Hypothalamus (tissue), 51 donors: Measurements from ENCODE around the gene NTN5.
A peak's percentile ranks its signal among the peaks of the same experiment; 100 is the strongest.
"Not testable (repeated sequence)": the region's sequence is repeated elsewhere in the genome, so short reads cannot be mapped to it uniquely, and the experiment has no call there.

ENCODE experiments used
- DNase-seq, 51 donors: peaks; one replicate each; lab custom pipeline; 2025; lab: John Stamatoyannopoulos, UW

Gene NTN5

GRCh38 chr19:48672994-48673393, at the start of gene NTN5:
Gene NTN5, minus strand, starts transcription at chr19:48673017. Its CDS starts 2,031 bp downstream, at chr19:48670986.
- no peak for DNase-seq

DNA sequence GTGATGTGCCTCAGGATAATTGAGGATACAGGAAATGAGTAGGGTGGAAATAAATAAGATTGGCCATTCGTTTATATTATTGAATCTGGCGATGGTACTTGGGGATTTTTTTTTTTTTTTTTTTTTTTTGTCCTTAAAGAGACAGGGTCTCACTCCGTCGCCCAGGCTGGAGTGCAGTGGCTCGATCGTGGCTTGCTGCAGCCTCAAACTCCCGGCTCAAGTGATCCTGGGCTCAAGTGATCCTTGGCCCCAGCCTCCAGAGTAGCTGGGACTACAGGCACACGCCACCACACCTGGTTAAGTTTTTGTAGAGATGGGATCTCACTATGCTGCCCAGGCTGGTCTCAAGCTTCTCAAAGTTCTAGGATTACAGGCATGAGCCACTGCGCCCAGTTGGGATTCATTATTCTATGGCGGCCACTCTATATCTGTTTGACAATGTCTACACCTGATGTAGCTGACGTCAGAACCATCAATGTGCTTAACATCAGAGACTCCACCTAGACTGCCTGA, 49.4 kb upstream of the NTN5 start:
- DNase-seq, result no peak

DNA sequence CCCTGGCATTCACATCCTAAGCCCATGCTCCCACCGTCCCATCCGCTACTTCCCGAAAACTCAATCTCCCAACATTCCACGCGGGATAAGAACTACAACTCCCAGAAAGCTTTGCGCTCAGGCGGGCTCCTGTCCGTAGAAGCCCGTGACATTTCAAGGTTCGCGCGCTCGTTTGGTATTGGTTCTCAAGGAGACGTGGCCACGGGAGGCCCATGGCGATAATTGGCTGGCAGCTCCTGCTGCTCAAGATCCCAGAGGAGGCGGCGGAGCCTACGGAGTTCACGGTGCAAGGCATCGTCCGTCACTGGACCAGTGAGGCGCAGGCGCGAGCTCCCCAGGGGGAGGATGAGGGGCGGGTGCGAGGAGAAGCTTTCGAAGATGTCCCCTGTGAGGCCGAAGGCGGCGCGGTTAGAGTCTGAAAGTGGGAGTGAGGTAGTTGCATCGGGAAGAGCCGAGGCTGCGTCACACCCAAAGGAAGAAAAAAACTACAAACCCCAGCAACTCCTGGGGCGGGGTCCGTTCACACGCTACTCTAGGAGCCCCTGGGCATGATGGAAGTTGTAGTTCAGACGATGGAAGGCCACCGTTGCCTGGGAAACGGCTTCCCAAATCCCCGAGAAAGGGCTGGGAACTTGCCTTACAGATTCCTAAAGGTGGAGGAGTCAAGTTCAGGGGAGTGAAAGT, 47.9 kb upstream of the NTN5 start:
- peak; percentile 60 to 100 (median 97) for DNase-seq

- no peak for DNase-seq
Measured at GRCh38 chr19:48720251-48720612, 47.4 kb upstream of the NTN5 start.

DNA sequence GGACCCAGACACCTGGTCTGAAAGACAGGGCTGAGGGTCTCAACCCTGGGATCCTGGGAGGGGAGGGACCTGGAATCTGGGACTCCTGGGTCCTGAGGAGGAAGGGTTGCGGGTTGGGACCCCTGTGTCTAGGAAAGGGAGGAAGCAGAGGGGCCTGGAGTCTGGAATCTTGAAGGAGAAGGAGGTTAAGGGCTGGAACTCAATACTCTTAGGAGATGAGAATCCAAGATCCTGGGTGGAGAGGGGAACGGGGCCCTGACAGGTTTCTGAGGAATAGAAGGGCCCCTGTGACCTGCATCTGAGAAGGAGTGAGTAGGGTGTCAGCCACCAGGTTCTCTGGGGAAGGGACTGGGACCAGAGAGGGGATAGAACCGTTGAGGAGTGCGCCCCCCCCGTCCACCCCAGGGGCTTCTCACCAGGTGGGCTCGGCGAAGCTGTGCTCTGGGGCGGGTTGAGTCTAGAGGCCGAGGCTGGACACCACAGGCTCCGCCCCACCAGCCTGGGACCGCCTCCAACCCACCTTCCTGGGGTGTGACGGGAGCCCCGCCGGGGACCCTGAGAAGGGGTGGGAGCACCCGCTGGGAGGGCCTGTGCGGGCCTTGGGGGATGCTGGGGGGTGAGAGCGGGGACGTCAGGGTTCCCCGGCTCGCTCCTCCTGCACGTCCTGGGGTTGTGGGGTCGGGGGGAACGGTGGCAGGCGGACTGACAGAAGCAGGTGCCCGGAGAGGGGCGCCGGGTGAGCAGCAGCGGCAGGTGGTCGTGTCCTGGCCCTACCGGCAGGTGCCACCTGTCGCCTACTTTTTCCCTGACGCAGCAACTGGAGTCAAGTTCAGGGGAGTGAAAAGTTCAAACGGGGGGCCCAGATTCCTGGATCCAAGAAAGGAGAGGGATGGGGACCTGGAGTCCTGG, 46.7 kb upstream of the NTN5 start, which contains the start of gene MAMSTR:
Gene MAMSTR, minus strand, starts transcription at position 463 of the 909 bp plus-strand sequence. CDS start 694 bp downstream, outside the sequence.
- no peak for DNase-seq

DNA sequence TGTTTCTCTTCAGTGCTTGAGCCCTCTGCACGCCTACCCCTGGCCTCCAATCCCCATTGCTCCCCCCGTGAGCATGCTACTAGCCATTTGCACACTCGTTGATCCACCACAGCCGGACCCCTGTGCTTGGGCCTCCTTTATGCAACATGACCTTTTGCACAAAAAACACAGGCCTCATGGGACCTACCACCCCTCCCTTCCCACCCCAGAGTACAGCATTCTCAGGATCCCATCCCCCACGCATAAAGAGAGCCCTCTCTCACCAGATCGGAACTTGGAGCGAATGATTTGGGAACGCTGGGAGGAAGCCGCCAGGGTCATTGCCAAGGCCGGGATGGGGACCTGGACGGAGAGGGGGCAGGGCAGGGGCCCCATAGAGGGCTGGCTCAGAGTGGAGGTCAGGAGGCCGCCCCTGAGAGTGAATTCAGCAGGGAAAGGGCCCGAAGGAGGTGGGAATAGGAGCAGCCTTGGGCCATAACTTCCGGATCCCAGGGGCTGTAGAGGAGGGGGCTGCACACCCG, 46.0 kb upstream of the NTN5 start:
- DNase-seq, result no peak

DNA sequence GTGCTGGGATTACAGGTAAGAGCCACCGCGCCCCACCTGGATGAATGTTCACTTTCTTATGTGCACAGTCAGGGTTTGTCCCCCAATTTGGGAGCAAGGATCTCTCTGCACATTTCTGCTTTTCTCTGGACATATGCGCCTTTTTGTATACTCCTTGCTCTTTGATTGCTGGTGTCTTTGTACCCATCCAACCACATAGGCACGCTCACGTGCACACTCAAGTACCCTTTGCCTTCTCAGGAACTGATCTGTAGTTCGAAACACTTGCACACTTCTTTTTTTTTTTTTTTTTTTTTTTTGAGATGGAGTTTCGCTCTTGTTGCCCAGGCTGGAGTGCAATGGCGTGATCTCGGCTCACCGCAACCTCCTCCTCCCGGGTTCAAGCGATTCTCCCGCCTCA, 45.3 kb upstream of the NTN5 start:
- not testable (repeated sequence) for DNase-seq

DNA sequence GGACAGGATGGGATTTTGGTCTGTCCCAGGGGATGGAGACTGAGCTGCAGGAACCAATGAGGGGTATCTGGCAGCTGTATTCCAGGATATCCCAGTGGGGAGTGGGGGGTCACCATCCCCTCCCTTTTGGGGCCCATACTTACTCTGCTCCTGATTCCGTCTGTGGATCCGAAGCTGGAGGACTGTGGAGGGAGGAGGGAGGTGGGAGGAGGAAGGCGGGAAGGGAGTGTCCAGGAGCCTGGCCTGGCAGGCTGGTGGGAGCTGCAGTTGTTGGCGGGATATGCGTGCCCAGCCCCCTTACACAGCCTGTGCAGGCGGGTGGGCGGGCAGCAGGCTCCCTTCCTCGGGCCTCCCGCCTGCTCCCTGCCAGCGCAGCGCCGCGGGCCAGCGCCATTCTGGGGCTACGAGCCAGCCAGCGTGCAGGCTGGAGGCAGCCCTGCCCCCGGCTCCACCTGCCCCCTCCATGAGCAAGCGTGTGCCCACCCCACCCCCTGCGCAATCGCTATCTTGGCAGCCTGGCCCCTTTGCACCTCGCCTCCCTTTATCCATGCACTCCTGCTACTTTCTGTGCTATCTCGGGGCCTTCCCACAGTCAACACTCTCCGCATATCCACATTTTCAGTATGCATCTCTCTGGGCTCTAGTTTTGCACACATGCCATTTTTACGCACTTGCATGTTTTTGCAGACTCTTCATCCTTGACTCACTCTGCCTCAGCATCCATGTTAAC, 43.9 kb upstream of the NTN5 start:
- peak in 40 of 51 donors; percentile 8 to 75 (median 48) for DNase-seq

DNA sequence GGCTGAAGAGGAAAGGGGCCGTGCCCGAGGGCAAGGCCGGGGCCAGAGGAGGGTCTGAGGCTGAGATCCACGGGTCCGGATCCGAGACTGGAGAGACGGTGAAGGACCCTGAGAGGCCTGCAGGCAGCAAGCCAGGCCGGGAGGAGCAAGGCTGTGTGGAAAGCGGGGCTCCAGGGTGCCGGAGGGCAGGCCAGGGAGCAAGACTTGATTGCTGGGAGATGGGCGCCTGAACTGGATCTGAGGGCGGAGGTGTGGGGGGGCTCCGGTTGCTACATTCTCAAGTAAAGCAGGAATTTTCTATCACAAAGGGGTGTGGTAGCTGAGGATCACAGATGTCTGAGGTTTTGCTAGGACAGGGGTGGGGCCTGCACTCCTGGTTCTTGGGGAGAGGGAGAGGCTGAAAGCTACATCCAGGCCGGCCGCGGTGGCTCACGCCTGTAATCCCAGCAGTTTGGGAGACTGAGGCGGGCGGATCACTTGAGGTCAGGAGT, 42.9 kb upstream of the NTN5 start:
- no peak for DNase-seq

DNA sequence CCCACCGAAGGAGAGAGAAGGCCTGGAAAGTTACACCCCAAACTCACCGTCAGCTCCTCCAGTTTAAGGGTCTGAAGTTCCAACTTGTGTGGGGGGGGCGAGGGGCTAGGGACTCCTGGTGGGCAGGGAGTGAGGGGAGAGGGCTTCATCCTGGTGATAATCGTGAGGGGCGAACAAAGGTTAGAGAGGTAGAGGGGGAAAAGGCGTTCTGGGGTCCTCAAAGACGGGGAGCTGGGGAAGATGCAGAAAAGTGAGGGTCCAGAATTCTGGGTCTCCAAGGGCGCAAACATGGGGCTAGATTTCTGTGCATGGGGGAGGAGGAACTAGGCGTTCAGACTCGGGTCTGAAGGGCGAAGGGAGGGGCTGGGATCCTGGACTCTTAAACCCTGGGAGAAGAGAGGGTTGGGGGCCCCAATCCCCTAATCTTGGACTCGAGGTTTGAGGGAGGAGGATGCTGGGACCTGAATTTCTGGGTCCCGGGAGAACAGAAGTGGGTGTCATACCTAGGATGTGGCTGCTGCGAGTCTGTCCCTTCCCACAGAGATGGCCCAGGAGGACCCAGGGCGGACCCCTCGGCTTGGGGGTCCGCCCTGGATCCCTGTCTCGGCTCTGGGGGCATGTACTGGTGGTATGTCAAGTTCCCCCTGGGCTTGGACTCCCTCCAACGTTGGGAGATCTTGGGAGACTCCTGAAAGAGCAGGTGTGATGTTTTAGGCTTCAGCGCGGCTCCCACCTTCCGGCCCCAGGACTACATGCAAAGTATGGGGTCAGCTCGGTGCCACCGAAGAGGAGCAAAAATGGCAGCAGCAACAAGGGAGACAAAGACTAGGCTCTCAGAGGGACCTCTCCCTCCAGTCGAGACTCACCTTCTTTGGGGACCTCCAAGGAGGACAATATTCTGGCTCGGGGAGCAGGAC, 42.2 kb upstream of the NTN5 start:
- peak in 2 of 51 donors; percentile 9 to 12 for DNase-seq

DNA sequence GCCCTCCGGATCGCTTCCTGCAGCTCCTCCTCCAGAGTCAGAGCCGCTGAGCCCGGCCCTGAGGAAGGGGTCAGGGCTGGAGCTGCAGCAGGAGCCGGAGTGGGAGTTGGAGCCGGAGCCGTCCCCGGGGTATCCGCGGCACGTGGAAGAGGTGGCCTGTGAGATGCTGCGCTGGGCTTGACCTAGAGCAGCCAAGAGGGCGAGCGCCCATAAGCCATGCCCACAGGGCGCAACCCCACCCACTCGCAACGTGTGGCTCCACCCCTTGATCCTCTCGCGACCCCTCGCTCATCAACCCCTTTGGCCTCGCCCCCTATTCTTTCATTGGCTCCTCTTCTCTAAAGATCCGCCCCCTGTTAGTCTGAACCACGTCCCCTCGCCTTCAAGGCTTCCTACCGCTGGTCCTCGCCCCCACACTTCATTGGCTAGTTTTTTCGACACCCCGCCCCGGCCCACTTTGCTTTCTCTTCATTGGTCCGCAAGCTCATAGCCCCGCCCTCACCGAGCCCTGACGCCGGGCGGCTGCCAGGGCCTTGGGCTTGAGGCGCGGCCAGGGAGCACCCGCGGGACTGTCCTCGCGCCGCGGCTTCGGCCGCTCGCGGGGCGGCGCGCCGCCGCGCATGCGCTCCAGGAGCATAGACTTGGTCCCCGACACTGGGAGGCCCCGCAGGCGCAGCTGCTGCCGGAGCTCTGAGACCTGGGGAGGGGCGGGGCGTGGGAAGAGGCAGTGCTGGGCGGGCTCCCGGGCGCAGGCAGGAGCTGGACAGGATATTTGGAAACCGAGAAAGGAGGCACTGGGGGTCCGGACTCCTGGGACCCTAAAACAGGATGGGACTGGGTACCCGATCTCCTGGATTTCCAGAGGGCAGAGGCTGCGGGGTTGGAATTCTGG, 41.3 kb upstream of the NTN5 start:
- peak; percentile 53 to 99 (median 98) for DNase-seq

DNA sequence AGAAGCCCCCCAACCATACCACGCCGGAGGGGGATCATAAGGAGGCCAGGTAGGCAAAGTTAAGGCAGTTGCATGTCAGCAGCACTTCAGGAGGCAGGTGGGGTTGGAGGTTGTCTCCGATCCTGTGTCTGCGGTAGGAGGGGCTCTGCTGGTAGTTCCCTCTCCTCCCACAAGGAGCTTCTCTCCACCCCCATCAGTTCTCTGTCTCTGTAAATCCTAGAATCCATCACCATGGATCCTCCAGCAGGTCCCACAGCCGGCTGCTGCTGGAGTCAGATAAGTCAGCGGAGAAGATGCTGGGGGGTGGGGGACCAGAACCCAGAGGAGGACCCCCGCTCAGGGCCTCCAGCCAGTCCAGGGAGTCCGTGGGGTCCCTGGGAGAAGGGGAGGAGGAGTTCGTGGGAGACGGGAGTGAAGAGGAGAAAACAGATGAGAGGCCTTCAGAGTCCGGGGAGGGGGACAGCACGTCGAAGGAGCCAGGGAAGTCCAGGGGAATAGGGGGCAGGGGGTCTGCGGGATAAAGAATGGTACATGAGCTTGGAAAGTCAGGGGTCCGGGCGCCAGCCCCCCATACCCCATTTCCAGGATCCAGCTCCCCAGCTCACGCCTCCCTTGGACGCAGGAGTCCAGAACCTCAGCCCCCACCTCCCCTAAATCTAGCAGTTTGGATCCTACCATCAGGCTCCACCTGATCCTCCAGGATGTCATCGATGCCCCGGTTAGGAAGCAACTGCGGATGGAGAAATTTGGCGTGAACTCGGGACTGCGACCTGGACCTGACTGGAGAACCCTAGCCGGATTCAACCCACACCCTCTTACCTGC, 40.4 kb upstream of the NTN5 start:
- DNase-seq, result peak in 3 of 51 donors; percentile 8 to 31 (median 12)

GRCh38 chr19:48711106-48711662, 38.4 kb upstream of the NTN5 start:
- DNase-seq, result no peak

GRCh38 chr19:48708471-48708870, 35.7 kb upstream of the NTN5 start:
- no peak for DNase-seq

- no peak for DNase-seq
Measured at GRCh38 chr19:48705431-48705830, 32.6 kb upstream of the NTN5 start.

DNA sequence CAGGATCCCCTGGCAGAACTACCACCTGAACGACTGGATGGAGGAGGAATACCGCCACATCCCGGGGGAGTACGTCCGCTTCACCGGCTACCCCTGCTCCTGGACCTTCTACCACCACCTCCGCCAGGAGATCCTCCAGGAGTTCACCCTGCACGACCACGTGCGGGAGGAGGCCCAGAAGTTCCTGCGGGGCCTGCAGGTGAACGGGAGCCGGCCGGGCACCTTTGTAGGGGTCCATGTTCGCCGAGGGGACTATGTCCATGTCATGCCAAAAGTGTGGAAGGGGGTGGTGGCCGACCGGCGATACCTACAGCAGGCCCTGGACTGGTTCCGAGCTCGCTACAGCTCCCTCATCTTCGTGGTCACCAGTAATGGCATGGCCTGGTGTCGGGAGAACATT, 30.5 kb upstream of the NTN5 start:
- DNase-seq, result no peak

- DNase-seq, result no peak
Measured at GRCh38 chr19:48702701-48703100, 29.9 kb upstream of the NTN5 start.
